Endothelial cell (in vitro differentiated cells): ENCODE data around the gene ZNF605. TPM values are rescaled to one million over a fixed set of nuclear protein-coding genes. Genes with fewer than 3 reads are reported as not detected.

Experiments
- DNase-seq: peaks from one replicate; pipeline ENCODE4 v3.0.0; 2021; ENCODE audit warnings: low spot score
- H3K27ac Mint-ChIP-seq: one replicate; pipeline ENCODE4 v1.8.0; 2021; ENCODE audit warnings: mixed read lengths, inconsistent platforms; ENCODE audit not compliant: unreplicated experiment
- H3K27me3 Mint-ChIP-seq: one replicate; pipeline ENCODE4 v1.8.0; 2021; ENCODE audit warnings: mild to moderate bottlenecking, moderate library complexity, mixed read lengths, inconsistent platforms; ENCODE audit not compliant: unreplicated experiment
- H3K36me3 Mint-ChIP-seq: one replicate; pipeline ENCODE4 v1.8.0; 2021; ENCODE audit warnings: mild to moderate bottlenecking, low read depth, mixed read lengths, inconsistent platforms; ENCODE audit not compliant: unreplicated experiment
- H3K4me1 Mint-ChIP-seq: one replicate; pipeline ENCODE4 v1.8.0; 2021; ENCODE audit warnings: mild to moderate bottlenecking, mixed read lengths, inconsistent platforms; ENCODE audit not compliant: unreplicated experiment
- H3K4me3 Mint-ChIP-seq: one replicate; pipeline ENCODE4 v1.8.0; 2021; ENCODE audit warnings: mild to moderate bottlenecking, mixed read lengths, inconsistent platforms; ENCODE audit not compliant: unreplicated experiment
- H3K9me3 Mint-ChIP-seq: one replicate; pipeline ENCODE4 v1.8.0; 2021; ENCODE audit warnings: mixed read lengths, inconsistent platforms; ENCODE audit not compliant: unreplicated experiment
- total RNA-seq: library from RNA; stranded (reverse); fragmentation: NEBNext Ultra II Directional; extraction: Animal tissue kit (Norgen Biotek cat#: 25700); gene quantifications from one replicate; pipeline ENCODE4 v1.2.1, GENCODE V29; 2021; ENCODE audit not compliant: unreplicated experiment
- TF ChIP-seq, protein P1 (sequence below): fragments of 200-600 bp; sonication (generic); IDR thresholded peaks from one replicate; pipeline ENCODE4 v1.5.0; 2021; ENCODE audit warnings: antibody characterized with exemption; ENCODE audit not compliant: unreplicated experiment

ZNF605 gene
- total RNA-seq, 1 donor from 2014 or later = 8.3 TPM

DNA sequence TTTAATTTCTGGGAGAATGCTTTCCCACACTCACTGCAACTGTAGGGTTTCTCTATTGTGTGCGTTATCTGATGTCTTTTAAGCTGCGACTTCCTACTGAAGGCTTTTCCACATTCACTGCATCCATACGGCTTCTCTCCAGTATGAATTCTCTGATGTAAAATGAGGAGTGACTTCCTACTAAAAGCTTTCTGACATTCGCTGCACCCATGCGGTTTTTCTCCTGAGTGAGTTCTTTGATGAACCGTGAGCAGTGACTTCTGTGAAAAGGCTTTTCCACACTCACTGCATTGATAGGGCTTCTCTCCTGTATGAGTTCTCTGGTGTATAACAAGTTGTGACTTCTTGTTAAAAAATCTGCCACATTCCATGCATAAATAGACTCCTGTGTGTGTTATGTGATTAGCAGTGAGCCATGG lies 29.7 kb downstream of the ZNF605 start:
- TF ChIP-seq, protein P1, sequence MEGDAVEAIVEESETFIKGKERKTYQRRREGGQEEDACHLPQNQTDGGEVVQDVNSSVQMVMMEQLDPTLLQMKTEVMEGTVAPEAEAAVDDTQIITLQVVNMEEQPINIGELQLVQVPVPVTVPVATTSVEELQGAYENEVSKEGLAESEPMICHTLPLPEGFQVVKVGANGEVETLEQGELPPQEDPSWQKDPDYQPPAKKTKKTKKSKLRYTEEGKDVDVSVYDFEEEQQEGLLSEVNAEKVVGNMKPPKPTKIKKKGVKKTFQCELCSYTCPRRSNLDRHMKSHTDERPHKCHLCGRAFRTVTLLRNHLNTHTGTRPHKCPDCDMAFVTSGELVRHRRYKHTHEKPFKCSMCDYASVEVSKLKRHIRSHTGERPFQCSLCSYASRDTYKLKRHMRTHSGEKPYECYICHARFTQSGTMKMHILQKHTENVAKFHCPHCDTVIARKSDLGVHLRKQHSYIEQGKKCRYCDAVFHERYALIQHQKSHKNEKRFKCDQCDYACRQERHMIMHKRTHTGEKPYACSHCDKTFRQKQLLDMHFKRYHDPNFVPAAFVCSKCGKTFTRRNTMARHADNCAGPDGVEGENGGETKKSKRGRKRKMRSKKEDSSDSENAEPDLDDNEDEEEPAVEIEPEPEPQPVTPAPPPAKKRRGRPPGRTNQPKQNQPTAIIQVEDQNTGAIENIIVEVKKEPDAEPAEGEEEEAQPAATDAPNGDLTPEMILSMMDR = no peak
- Mint-ChIP-seq H3K4me3 (peak overlapping the region; percentile 79), H3K36me3 (peaks cover 71% of the 10 kb centered on the region), H3K27me3 (peaks cover 3% of the 10 kb centered on the region), H3K4me1 (no peaks in the 10 kb centered on the region), H3K27ac (no peak overlapping the region), H3K9me3 (peaks cover 62% of the 10 kb centered on the region)
- no peak for DNase-seq

- Mint-ChIP-seq H3K27ac (no peak overlapping the region), H3K4me3 (peak overlapping the region; percentile 0), H3K27me3 (peaks cover 3% of the 10 kb centered on the region), H3K9me3 (peaks cover 63% of the 10 kb centered on the region), H3K36me3 (peaks cover 69% of the 10 kb centered on the region), H3K4me1 (no peaks in the 10 kb centered on the region)
- DNase-seq = no peak
- TF ChIP-seq, protein P1 = no peak
Measured at GRCh38 chr12:132925597-132926414, 30.3 kb downstream of the ZNF605 start.

DNA sequence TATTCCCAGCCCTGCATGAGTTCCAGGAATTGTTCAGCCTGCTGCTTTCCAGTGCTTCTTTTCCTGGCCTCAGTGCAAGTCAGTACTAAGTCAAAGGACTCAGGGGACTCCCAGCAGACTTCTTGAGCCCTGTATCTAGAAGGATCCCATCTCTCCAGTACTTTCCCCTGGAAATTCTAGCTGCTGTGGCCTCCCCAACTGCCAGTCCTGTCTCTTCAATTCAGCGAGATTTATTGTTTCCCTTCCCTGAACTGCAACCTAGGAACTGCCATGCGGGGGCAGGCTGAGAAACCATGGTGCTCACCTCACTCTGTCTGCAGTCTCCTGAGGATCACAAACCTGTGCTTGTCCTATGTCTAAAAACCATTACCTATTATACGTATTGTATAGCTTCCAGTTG lies 31.8 kb downstream of the ZNF605 start:
- no peak for DNase-seq
- TF ChIP-seq, protein P1 = no peak
- Mint-ChIP-seq H3K27ac (no peak overlapping the region), H3K4me1 (no peaks in the 10 kb centered on the region), H3K4me3 (no peak overlapping the region), H3K9me3 (peaks cover 58% of the 10 kb centered on the region), H3K27me3 (peaks cover 3% of the 10 kb centered on the region), H3K36me3 (peaks cover 58% of the 10 kb centered on the region)

DNA sequence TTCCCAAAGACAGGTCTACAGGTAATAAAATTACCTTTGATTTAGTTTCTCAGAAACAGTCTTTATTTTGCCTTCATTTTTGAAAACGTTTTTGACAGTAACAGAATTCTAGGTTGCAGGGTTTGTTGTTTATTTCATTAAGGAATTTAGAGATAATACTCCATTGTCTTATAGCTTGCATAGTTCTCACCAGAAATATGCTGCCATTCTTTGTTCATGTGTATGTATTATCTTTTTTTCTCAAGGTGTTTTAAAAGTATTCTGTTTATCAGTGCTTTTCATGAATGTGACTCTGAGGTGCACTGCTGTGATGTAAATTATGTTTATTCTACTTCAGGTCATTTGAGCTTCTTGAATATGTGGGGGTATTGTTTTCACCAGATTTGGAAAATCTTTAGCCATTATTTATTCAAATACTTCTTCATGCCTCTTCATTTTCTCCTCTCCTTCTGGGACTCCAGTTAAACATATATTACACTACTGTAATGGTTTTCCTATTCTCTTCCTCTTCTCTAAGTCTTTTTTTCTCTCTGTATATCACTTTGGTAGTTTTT lies 32.7 kb downstream of the ZNF605 start:
- TF ChIP-seq, protein P1 = no peak
- no peak for DNase-seq
- Mint-ChIP-seq H3K27me3 (peaks cover 3% of the 10 kb centered on the region), H3K4me3 (peak overlapping the region; percentile 0), H3K27ac (no peak overlapping the region), H3K4me1 (no peaks in the 10 kb centered on the region), H3K36me3 (peaks cover 50% of the 10 kb centered on the region), H3K9me3 (peaks cover 60% of the 10 kb centered on the region)

DNA sequence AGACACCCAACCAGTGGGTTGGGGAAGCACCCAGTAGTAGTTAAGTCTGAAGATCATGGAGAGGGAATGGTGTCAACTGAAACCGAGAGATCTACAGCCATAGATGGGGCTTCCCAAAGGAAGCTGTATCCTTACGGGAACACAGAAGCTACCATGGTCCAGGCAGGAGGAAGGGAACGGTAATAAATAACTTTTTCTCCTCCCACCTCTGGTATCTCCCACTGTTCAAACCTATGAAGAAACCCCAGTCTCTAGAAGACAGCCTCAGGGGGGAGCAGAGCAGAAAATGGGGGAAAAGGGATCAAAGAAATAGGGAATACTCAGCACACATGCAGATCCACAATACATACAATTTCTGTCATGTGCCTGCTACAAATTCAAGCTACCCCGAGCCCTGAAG lies 33.4 kb downstream of the ZNF605 start:
- Mint-ChIP-seq H3K27me3 (peaks cover 3% of the 10 kb centered on the region), H3K36me3 (peaks cover 50% of the 10 kb centered on the region), H3K4me1 (no peaks in the 10 kb centered on the region), H3K27ac (no peak overlapping the region), H3K4me3 (no peak overlapping the region), H3K9me3 (peaks cover 63% of the 10 kb centered on the region)
- TF ChIP-seq, protein P1 = no peak
- no peak for DNase-seq
